Measurements from ENCODE around the gene NHEJ1.
A peak's percentile ranks its signal among the peaks of the same experiment; 100 is the strongest.

Gene NHEJ1

DNA sequence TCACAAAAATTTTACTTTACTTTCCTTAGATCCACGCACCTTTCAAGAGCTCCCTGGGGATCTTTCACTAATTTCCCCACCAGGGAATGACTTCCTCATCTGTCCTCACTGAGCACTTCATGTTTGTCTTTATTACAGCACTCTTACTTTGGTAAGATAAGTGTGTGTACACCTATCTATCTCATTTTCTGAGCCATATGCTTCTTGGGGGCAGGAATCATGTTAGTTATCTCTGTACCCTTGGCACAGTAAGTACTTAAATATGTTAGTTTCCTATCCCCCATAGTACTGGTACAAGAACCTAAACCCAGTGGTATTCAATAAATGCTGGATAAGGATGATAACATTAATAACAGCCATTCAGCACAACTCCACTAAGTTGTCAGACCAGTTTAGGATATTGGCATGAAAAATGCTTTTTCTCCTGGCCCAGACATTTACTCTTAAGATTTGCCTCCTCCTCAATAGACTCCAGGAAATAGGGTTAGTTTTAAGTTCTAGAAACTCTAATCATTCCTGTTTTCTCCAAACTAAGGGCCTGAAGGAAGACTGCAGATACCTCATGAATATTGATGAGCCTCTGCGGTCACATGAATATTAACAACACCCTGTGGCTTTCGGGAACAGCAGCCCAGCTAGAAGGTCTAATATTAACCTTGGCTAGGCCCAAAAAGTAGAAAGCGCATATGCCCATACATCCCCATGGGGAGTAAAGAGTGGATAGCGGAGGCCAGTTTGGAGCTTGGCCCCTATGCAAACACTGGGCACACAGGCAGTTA lies 38.2 kb downstream of the NHEJ1 start:
- DNase-seq, result no peak

DNA sequence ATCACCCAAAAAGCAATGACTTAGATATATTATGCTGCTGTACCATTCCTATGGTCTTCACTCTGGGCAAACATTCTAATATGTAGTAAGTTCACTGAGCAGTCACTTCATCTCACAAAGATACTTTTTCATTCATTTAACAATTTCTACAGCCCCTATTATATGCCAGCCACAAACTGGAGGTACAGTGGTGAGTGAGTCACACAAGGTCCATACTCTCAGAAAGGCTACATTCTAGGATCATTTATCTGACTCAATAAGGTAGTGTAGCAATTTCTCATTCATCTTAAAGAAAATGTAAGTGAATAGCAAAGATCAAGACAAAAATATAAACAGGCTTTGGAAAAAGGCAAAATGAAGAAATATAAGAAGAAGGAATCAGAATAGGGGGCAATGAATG lies 40.5 kb downstream of the NHEJ1 start:
- DNase-seq, result no peak

DNA sequence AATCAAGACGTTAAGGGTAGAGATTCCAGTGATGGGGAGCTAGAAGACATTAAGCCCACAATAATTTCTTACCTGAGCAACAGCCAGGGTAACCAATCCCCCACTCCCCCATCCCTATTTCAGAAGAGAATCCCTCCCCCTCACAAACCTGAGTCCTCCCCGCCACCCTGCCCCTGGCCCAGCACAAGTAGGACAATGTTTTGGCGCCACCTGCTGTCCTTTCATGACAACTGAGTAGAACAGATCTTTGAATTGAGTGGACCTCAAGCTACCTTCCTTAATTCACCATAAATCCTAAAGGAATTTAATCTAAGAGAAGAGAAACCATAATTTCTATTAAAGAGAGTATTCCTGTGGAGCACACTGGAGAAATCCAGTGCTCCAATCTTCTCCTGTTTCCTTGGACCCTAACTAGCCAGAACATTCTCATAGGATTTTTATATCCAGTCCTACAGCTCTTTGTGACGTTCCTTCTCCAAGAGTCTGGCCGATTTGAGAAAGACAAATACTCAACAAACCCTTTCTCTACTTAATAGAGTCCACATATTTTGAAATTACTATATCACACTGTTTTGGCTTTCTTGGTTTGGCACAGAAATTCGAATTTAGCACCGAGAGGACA lies 41.1 kb downstream of the NHEJ1 start:
- peak; percentile 13 to 27 for DNase-seq

DNA sequence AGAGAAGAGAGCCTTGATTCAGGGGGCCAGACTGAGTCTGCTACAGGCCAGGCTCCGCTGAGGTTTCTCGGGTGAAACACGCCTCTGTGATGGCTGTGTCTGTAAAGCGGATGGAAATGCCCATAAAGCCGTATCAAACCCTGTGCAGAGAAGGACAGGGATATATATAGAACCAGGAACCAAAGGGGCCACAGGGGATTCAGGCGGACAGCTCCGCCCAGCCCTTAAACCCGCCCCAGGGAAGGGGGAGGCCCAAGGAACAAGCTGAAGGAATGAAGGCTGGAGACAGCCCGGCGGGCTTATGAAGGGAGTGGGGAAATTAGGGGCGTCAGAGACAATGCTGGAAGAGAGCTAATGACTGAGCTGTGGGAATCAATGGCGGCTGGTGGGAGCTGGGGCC lies 42.1 kb downstream of the NHEJ1 start:
- no peak for DNase-seq

DNA sequence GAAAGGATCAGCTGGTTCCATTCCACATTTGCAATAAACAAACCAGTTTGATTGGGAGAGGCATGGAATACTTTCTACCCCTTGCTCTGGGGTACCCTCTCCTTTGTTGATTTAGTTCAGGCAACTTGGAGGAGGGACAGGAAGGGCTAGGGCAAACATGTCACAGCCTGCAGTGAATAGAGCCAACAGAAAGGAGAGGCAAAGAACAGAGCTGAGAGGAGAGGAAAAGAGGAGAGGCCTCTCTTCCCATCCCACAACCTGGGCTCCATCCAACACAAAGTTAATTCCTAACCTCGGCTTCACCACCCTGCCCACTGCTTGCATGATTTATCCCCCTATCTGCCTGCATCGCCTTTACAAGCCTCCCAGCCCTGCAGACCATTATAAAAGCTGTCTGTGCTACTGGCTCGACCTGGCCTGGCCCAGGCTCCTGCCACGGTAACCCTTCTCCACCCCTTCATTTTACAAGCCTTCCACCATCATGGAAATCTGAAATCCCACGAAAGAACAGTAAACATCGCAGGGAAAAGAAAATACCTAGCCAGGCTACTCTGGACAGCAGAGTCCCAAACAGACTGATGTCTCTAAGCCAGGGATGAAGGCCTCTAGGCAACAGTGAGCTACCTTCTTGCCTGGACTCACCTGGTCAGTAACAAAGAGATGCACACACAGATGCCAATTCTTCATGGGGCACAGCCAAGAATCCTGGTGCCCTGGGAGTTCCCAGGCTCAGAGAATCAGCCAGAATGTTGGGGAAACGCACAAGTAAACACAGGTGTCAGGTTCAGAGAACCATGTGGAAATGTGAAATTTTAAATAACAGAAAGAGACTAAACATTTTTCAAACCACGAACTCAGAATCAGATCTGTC lies 43.6 kb downstream of the NHEJ1 start:
- DNase-seq, result no peak

DNA sequence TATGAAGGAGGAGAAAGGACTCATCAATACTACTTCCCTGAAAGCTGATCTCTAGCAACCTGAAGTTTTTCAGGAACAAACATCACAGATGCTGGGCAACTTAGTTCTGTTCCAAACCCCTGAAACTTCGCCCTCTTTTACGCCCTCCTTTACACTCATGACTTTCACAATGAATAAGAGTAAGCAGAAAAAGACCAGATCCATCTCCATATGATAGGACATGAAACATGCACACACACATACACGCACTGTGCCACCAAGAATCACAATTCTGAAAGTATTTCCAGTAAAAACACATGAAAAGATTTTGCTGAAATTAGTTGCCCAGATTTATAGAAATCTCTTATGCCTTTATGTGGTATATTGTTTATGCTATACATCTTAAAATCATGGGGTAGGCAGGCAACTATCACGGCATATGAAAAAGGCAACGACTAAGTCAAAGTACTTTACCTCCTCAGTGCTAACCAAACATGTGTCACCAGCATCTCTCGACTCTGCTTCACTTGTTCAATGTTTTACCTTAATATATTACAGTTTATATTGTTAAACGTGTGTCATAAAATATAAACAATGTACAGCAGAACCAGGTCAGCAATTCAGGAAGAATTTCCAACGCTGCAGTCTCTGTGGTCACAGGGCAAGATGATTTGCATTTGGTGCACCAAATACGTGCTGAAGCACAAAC lies 47.8 kb downstream of the NHEJ1 start:
- no peak for DNase-seq

DNA sequence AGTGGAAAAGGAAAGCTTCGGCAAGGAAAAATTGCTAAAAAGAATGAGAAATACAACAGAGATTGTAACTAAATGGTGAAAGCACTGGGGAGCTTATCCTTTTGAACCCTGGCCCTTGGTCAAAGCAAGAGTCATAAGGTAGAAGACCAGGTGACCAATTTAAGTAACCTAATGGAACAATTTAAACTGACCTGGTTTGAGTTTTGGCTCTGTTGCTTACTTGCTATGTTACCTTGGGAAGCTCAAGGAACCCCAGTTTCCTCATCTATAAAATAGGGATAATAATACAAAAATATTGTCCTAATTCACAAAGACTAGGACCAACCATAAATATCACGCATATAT lies 48.6 kb downstream of the NHEJ1 start:
- no peak for DNase-seq

DNA sequence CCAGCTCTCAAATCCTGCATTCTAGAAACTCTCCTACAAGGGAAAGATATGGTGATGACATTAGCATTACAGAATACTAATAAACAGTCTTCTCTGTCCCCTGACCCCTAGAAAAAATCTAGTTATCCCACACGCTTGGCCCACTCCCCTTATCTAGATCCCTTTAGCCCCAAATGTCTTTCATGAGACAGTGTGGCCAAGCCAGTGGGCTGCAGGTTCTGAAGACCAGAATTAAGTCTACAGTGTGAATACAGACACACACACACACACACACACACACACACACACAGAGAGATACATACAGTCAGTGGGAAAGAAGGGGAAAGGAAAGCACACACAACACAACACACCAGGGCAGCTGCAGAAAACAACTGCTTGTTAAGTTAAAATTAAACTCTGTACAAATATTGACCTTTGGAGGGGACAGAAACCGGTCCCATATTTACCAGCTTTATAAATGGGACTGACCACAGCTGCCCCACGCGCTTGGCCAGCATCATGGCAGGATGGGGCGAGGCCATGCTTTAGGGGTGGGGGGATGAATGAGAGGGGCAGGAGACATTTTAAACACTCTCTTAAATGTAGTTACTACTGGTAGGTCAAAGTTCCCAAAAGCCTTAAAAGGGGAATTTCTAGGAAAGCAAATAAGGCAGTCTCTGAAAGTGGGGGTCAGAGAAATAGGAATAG lies 49.1 kb downstream of the NHEJ1 start:
- no peak for DNase-seq

DNA sequence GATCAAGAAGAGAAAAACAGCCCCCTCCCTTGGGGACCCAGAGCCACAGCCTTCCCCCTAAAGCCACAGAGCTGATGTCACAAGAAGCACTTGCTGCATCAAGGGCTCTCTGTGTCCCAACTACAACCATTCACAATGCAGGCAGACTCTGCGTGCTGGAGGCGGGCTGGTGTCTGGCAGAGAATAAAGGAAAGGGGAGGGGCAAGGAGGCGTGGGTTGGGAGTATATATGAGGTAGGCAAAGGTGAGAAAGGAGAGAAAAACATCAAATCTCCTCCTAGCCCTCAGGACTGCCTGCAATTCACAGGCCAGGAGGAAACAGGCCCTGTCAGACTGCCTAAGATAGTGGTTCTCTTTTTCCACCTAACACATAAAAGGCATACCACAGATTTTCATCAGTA lies 51.1 kb downstream of the NHEJ1 start:
- DNase-seq, result no peak

DNA sequence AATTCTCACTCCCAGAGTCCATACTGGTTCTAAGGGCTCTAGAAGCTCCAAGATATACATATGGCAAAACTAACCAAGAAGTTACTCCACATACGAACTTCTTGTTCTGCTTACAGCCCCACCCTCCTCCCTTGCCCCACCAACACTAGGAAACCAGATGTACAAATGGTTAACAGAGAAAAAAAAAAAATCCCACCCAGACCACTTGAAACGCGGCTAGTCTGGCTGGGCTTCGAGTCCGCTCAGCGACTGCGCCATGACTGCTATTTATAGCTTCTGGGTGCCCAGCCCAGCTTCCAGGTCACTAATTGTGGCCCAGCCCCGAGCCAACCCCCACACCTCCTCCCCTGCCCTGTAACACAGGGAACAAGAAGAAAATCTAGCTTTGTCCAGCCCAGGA lies 52.9 kb downstream of the NHEJ1 start:
- no peak for DNase-seq

DNA sequence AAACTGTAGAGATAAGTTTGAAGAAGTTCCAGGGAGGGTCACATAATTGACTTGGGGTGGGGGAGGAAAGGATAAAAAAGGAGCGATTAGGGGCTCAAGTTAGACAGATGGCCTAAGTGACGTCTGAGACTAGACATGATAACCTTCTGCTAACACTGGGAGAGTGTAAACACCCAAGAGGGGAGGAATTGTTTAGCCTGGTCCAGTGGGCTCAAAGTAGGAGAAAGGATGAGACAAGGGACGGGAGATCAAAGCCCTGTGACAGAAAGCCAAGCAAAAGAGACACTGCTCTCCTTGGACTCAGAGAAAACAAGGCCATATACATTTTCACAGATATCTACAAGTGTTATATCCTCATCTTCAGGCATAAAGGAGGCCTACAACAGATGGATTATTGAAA lies 54.4 kb downstream of the NHEJ1 start:
- no peak for DNase-seq

DNA sequence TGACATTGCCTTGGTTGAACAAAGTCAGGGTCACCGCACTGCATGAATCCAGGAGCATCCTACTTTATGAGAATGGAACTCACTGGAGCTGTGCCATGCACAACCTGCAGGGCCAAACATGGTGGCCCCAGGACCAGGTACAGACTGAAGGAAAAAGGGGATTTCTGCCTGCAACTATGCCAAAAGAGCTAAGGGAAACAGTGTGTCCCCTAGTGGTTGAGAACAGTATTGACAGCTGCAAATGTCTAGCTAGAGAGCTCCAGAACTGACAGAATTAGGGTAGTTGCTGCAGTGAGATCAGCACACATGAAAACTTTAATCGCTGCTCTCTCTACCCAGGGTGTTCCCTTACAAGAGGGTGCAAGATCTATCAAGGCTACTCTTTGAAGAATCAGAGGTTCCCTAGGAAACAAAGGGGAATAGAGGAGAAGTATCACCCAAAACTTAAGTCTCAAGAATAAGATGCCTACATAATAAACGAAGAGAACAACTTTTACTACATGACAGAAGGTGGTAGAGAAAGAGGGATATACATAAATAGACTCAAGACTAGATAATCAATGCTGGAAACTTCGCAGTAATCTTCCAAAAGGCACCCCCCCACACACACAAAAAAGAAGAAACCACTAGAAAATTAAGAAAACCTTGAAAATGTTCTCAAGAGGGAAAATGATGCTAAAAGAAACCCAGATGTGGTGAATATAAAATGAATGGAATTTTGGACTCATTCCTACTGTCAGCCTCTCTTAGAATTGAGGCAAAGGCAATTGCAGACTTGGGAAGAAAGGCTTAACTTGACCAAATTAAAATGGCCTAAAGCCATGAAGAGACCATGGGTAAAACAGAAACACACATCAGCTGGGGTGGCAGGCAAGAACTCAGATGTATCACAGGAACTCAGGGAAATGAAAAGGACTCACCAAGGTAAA lies 56.2 kb downstream of the NHEJ1 start:
- peak; percentile 29 to 57 for DNase-seq

DNA sequence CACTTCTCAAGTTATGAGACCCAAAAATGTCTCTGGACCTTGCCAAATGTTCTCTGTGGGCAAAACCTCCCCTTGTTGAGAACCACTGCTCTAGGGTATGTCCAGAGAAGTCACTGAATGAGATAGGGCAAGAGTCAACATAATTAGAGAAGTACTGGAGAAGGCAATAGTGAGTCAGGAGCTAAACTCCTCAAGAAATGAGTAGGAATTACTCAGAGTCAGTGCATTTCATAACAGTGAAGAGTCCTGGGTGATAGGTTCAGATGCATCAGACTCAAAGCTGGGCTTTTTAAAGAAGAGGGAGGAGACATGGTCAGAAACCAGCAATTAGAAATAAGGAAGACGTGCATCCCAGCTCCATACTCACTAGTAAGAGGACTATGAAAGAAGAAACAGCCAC lies 61.3 kb downstream of the NHEJ1 start:
- no peak for DNase-seq

DNA sequence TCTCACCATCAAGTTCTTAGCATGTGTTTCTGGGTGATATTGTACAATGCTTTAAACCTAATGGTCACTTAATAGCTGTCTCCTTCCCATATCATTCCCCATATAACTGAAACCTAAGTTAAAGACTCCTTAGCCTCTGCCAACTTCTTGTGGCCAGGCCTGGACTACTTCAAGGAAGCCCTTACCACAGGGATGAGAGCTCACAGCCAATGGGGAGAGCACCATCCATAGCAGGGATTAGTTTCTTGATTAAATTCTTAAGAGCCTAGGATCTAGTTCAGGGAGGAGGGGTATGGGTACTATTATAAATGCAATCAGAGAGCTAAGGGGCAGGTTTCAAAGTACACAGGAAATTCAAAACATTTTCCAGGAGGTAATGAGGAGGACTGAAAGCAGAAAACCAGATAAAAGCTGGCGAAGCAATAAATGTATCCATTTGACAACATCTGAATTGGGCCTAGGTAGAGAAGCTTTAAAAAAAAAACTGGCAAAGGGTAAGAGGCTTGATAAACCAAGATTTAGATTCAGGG lies 65.1 kb downstream of the NHEJ1 start:
- no peak for DNase-seq

DNA sequence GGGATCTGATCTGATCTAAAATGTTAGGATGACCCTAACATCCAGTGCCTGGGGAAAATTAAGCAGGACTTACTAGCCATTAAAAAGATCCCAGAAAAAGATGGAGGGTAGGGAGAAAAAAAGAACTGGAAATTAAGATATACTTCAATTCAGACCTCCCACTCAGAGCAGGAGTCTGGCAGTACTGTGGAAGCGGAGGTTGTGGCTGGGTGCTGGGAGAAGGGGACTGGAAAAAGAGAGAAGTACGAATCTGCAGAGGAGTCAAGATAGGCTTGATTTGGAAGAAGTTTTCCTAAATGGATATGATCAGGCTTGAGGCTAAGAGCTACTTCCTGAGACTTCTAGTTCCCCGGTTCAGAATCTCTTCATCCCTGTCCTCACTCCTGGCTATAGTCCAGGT lies 66.4 kb downstream of the NHEJ1 start:
- DNase-seq, result no peak

DNA sequence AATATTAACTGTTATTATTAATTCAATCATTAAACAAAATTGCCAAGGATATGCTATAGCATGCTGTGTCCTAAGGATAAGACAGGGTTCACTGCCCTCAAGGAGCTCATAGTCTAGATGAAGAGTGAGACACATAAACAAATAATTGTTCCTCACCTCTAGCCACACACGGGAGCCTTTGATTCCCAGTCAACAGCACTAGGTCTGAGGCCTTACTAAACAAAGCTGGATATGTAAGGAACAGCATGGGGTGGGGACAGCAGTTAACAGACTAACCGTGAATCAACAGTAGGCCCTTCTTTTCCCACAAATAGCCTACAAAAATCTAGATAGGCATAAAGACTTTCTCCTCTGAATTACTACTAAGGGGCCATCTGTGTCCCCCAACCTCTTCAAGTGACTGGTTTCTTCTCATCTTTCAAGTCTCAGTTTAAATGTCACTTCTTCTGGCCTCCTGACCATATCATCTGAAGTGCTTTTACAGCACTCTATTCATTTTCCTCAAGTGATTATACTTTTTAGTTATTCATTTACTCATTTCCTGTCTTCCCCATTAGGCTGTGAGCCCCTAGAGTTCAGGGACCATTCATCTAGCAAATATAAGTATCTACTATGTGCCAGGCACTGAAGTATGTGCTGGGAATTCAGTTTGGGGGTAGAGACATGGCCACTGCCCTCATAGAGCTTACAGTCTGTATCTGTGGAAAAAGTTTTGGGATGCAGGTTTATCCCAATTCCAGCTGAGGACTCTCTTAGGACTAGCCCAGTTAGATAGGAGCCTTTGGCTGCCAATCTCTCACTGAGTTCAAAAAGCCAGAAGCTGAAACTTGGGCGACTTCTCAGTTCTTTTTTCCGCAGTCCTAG lies 69.9 kb downstream of the NHEJ1 start:
- DNase-seq, result no peak

DNA sequence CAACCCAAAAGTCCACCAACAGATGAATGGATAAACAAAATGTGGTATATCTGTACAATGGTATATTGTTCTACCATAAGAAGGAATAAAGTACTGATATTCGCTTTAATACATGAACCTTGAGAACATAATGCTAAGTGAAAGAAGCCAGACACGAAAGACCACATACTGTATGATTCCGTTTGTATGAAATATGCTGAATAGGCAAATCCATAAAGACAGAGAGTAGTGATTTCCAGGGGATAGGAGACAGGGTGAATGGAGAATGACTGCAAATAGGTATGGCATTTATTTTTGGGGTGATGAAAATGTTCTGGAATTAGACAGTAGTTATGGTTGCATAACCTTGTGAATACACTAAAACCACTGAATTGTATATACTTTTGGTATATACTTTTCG lies 71.3 kb downstream of the NHEJ1 start:
- DNase-seq, result no peak

DNA sequence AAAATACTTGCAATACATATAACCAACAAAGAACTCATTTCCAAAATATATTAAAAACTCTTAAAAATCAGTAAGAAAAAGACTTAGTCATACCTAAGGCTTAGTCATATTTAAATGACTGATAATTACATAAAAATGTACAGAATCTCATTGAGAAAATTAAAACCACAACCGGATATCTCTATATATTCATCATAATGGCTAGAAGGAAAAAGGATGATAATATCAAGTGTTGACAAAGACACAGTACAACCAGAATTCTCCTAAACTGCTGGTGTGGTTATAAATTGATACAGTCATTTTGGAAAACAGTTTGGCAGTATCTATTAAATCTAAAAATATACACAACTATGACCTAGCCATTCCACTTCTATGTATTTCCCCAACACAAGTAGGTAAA lies 72.8 kb downstream of the NHEJ1 start:
- DNase-seq, result no peak

DNA sequence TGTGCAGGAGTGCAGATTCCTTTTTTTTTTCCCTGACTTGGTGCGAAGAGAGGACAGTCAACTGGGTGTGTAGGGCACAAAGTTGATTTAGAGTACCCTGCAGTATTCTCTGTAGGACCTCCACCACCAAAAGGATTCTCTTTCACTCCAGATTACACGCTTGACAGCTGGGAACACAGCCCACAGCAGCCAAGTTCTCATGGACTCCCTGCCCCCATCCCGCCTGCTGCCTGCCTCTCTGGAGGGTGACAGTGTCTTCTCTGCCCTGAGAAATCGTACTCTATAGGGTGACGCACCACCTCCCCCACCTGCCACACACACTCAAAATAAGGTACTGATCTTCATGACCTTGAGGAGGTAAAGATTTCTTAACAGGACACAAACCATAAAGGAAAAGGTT lies 73.3 kb downstream of the NHEJ1 start:
- DNase-seq, result no peak

DNA sequence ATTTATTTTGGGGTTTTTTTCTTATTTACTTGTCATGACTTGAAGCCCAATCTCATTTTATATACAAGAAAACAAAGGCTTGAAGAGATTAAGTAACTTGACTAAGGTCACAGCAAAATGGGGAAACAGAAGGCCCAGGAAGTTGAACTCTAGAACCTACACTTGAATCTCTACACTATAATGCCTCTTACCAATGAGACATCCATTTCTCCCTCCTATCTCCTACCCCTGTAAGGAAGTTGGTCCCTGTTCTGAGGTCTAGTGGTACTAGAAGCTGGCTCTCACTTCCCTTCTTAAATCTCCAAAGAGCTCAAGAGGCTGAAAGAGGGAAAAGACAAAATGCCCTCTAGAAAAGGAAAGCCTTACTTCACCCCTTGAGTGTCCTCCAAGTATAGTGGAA lies 74.4 kb downstream of the NHEJ1 start:
- DNase-seq, result peak; percentile 5 to 12
